SU-DHL-6 (cell line): Measurements from ENCODE around the gene TPSB2.

ENCODE experiments used
- CTCF ChIP-seq: fragments of 200-600 bp; sonication (generic); IDR thresholded peaks from one replicate; pipeline ENCODE4 v1.5.1; 2017; ENCODE audit warnings: antibody characterized with exemption, mild to moderate bottlenecking, low read length, moderate library complexity; ENCODE audit not compliant: insufficient read depth, poor library complexity, severe bottlenecking
- EZH2phosphoT487 ChIP-seq: fragments of 200-600 bp; sonication (generic), shearing (Covaris generic); conservative IDR thresholded peaks from 2 replicates; pipeline ENCODE4 v1.6.1; 2018; ENCODE audit warnings: mild to moderate bottlenecking, antibody characterized with exemption, low read length, moderate library complexity, mixed read lengths

DNA sequence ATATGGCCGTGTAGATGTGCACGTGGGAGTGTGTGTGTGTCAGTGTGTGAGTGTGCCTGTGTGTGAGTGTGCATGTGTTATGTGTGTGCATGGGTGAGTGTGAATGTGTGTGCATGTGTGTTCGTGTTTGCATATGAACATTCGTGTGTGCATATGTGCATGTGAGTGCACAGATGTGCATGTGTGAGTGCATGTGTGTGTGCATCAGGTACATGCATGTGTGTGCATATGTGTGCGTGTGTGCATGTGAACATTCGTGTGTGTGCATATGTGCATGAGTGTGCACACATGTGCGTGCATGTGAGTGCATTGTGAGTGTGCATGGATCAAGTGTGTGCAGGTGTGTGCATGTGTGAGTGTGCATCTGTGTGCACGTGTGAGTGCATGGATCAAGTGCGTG lies 8.0 kb upstream of the TPSB2 start:
- TF ChIP-seq CTCF: no peak
- TF ChIP-seq EZH2phosphoT487: no peak
